H9 (cell line): ENCODE results near the gene REEP1. TPM values are rescaled to one million over a fixed set of nuclear protein-coding genes. Genes with fewer than 3 reads are reported as not detected.

ENCODE experiments used
- DNase-seq: peaks from one replicate; pipeline ENCODE4 v3.0.0-alpha.2; 2017
- H2AFZ ChIP-seq: one replicate; pipeline ENCODE4 v1.6.1; 2013; ENCODE audit warnings: mild to moderate bottlenecking, low read length, control low read depth, moderate library complexity
- H2AK5ac ChIP-seq: 2 replicates; pipeline ENCODE4 v1.6.1; 2013; ENCODE audit warnings: low read length, control low read depth, mixed read lengths; ENCODE audit not compliant: insufficient read length
- H2BK120ac ChIP-seq: one replicate; pipeline ENCODE4 v1.6.1; 2013; ENCODE audit warnings: low read depth, mild to moderate bottlenecking, low read length, control low read depth, inconsistent platforms; ENCODE audit not compliant: poor library complexity, severe bottlenecking
- H2BK12ac ChIP-seq: 2 replicates; pipeline ENCODE4 v1.6.1; 2013; ENCODE audit warnings: low read length, control low read depth, mixed read lengths, low read depth; ENCODE audit not compliant: insufficient read length
- H2BK15ac ChIP-seq: 2 replicates; pipeline ENCODE4 v1.6.1; 2013; ENCODE audit warnings: low read depth, low read length, control low read depth
- H2BK20ac ChIP-seq: one replicate; pipeline ENCODE4 v1.6.1; 2013; ENCODE audit warnings: low read depth, mild to moderate bottlenecking, low read length, control low read depth, inconsistent platforms; ENCODE audit not compliant: poor library complexity, severe bottlenecking
- H2BK5ac ChIP-seq: 2 replicates; pipeline ENCODE4 v1.6.1; 2013; ENCODE audit warnings: low read length, control low read depth, mixed read lengths; ENCODE audit not compliant: insufficient read length
- H3K14ac ChIP-seq: 2 replicates; pipeline ENCODE4 v1.6.1; 2013; ENCODE audit warnings: low read length, control low read depth; ENCODE audit not compliant: insufficient read depth
- H3K18ac ChIP-seq: 2 replicates; pipeline ENCODE4 v1.6.1; 2013; ENCODE audit warnings: low read depth, mild to moderate bottlenecking, mixed read lengths, low read length, control low read depth; ENCODE audit not compliant: insufficient read length
- H3K23ac ChIP-seq: 2 replicates; pipeline ENCODE4 v1.6.1; 2013; ENCODE audit warnings: low read length, control low read depth, mixed read lengths, low read depth; ENCODE audit not compliant: insufficient read length
- H3K23me2 ChIP-seq: 2 replicates; pipeline ENCODE4 v1.6.1; 2013; ENCODE audit warnings: low read depth, mild to moderate bottlenecking, mixed read lengths, low read length, control low read depth; ENCODE audit not compliant: insufficient read length, poor library complexity, severe bottlenecking
- H3K27ac ChIP-seq: 2 replicates; pipeline ENCODE4 v1.5.1; 2013; ENCODE audit warnings: low read length, control low read depth, mixed read lengths, low read depth; ENCODE audit not compliant: insufficient read length
- H3K27me3 ChIP-seq: 2 replicates; pipeline ENCODE4 v1.6.1; 2013; ENCODE audit warnings: low read length, control low read depth, inconsistent platforms; ENCODE audit not compliant: insufficient read depth
- H3K4ac ChIP-seq: 2 replicates; pipeline ENCODE4 v1.6.1; 2013; ENCODE audit warnings: low read depth, mild to moderate bottlenecking, control low read depth, inconsistent platforms, low read length, moderate library complexity
- H3K4me1 ChIP-seq: 2 replicates; pipeline ENCODE4 v1.6.1; 2013; ENCODE audit warnings: low read length, control low read depth, inconsistent platforms; ENCODE audit not compliant: insufficient read depth
- H3K4me2 ChIP-seq: 2 replicates; pipeline ENCODE4 v1.6.1; 2013; ENCODE audit warnings: low read length, control low read depth, mixed read lengths; ENCODE audit not compliant: insufficient read length, insufficient read depth
- H3K56ac ChIP-seq: 2 replicates; pipeline ENCODE4 v1.6.1; 2013; ENCODE audit warnings: low read depth, mild to moderate bottlenecking, mixed read lengths, low read length, control low read depth; ENCODE audit not compliant: insufficient read length
- H3K79me1 ChIP-seq: 2 replicates; pipeline ENCODE4 v1.6.1; 2013; ENCODE audit warnings: low read depth, mild to moderate bottlenecking, moderate library complexity, low read length, control low read depth, inconsistent platforms; ENCODE audit not compliant: insufficient read depth, poor library complexity, severe bottlenecking
- H3K79me2 ChIP-seq: 2 replicates; pipeline ENCODE4 v1.6.1; 2013; ENCODE audit warnings: low read length, control low read depth, inconsistent platforms; ENCODE audit not compliant: insufficient read depth
- H3K9ac ChIP-seq: 2 replicates; pipeline ENCODE4 v1.6.1; 2013; ENCODE audit warnings: low read length, control low read depth, mixed read lengths; ENCODE audit not compliant: insufficient read length; ENCODE audit errors: extremely low read depth
- H3K9me3 ChIP-seq: one replicate; pipeline ENCODE4 v1.6.1; 2013; ENCODE audit warnings: low read depth, low read length, inconsistent platforms; ENCODE audit not compliant: control insufficient read depth
- H3T11ph ChIP-seq: one replicate; pipeline ENCODE4 v1.6.1; 2013; ENCODE audit warnings: mild to moderate bottlenecking, low read length, control low read depth, inconsistent platforms
- H4K20me1 ChIP-seq: one replicate; pipeline ENCODE4 v1.6.1; 2013; ENCODE audit not compliant: control insufficient read depth, insufficient read length, insufficient read depth
- H4K5ac ChIP-seq: 2 replicates; pipeline ENCODE4 v1.6.1; 2013; ENCODE audit warnings: low read depth, mild to moderate bottlenecking, mixed read lengths, low read length, control low read depth; ENCODE audit not compliant: insufficient read length
- H4K8ac ChIP-seq: replicated peaks from 2 replicates; pipeline ENCODE4 v1.6.1; 2013; ENCODE audit warnings: low read length, control low read depth, mixed read lengths, low read depth; ENCODE audit not compliant: insufficient read length
- H4K91ac ChIP-seq: 2 replicates; pipeline ENCODE4 v1.6.1; 2013; ENCODE audit warnings: low read depth, mild to moderate bottlenecking, moderate library complexity, mixed read lengths, low read length, control low read depth; ENCODE audit not compliant: insufficient read length
- H3K27ac Mint-ChIP-seq, 3 experiments: 2 replicates in 2 of 3; 3 replicates in 1 of 3; pipeline ENCODE4 v1.8.0; 2020 to 2021; ENCODE audit warnings: mixed read lengths in 3 of 3, mild to moderate bottlenecking in 1 of 3, moderate library complexity in 1 of 3
- H3K27me3 Mint-ChIP-seq: 2 replicates; pipeline ENCODE4 v1.8.0; 2021; ENCODE audit warnings: low read depth, mild to moderate bottlenecking, moderate library complexity, mixed read lengths
- H3K36me3 Mint-ChIP-seq, 3 experiments: 2 replicates in 2 of 3; 3 replicates in 1 of 3; pipeline ENCODE4 v1.8.0; 2020 to 2021; ENCODE audit warnings: low read depth in 3 of 3, mixed read lengths in 3 of 3; ENCODE audit not compliant: insufficient read depth in 1 of 3
- H3K4me1 Mint-ChIP-seq, 2 experiments: 2 replicates each; pipeline ENCODE4 v1.8.0; 2020; ENCODE audit warnings: mixed read lengths in 2 of 2
- H3K4me3 Mint-ChIP-seq, 2 experiments: 2 replicates in 1 of 2; 3 replicates in 1 of 2; pipeline ENCODE4 v1.8.0; 2020 to 2021; ENCODE audit warnings: mild to moderate bottlenecking in 2 of 2, mixed read lengths in 2 of 2, moderate library complexity in 1 of 2
- H3K9me3 Mint-ChIP-seq, 2 experiments: 2 replicates in 1 of 2; 3 replicates in 1 of 2; pipeline ENCODE4 v1.8.0; 2020; ENCODE audit warnings: mild to moderate bottlenecking in 2 of 2, mixed read lengths in 2 of 2, moderate library complexity in 1 of 2
- CTCF ChIP-seq: fragments of 200-600 bp; sonication (generic); conservative IDR thresholded peaks from 3 replicates; pipeline ENCODE4 v1.8.0; 2021; ENCODE audit warnings: antibody characterized with exemption, mild to moderate bottlenecking
- whole genome bisulfite sequencing: extraction: QIAGEN DNeasy Blood & Tissue Kit; methylation state at CpG from one replicate; pipeline ENCODE4 v1.1.7; 2013; ENCODE audit warnings: missing lambda C conversion rate, low lambda C conversion rate, mixed read lengths; ENCODE audit not compliant: insufficient read length; ENCODE audit errors: extremely low coverage; 5-methylcytosine and 5-hydroxymethylcytosine counted together
- total RNA-seq: library from RNA; stranded (reverse); gene quantifications from 2 replicates; pipeline ENCODE4 v1.2.1, GENCODE V29; 2021

Gene REEP1
- total RNA-seq, 1 experiment from 2014 or later = 1.3 TPM

- Histone ChIP-seq H2BK12ac (no peak overlapping the region), H3K4ac (no peak overlapping the region), H2AFZ (no peak overlapping the region), H2AK5ac (no peak overlapping the region), H2BK15ac (no peak overlapping the region), H2BK20ac (no peak overlapping the region), H4K5ac (no peak overlapping the region), H2BK120ac (no peak overlapping the region), H2BK5ac (no peak overlapping the region), H3K23ac (no peak overlapping the region), H3K14ac (no peak overlapping the region), H3K27me3 (no peaks in the 10 kb centered on the region), H3T11ph (no peak overlapping the region), H3K27ac (no peak overlapping the region), H3K56ac (no peak overlapping the region), H3K4me2 (no peak overlapping the region), H3K4me1 (peaks cover 3% of the 10 kb centered on the region; the same call in 1 of the 2 replicates), H4K20me1 (no peaks in the 10 kb centered on the region), H3K9me3 (peaks cover 7% of the 10 kb centered on the region), H3K9ac (no peak overlapping the region), H3K79me2 (no peaks in the 10 kb centered on the region), H3K79me1 (no peaks in the 10 kb centered on the region), H4K91ac (no peak overlapping the region), H3K18ac (no peak overlapping the region), H4K8ac (no peak overlapping the region), H3K23me2 (no peaks in the 10 kb centered on the region)
- peaks cover 2% of the 10 kb centered on the region for H3K27me3 Mint-ChIP-seq
- peak; percentile 28; the same call in 1 of the 3 replicates for TF ChIP-seq CTCF
- no peak for DNase-seq
- H3K36me3 Mint-ChIP-seq = peaks cover 0 to 7% (median 4%) of the 10 kb centered on the region in 3 experiments; a peak in 4 of 7 replicates
- peaks cover 13% of the 10 kb centered on the region in 2 experiments for H3K9me3 Mint-ChIP-seq
- peaks cover 9% of the 10 kb centered on the region in 2 experiments for H3K4me1 Mint-ChIP-seq
- H3K4me3 Mint-ChIP-seq = no peak overlapping the region
- no peak overlapping the region for H3K27ac Mint-ChIP-seq
- no CpG with 5 or more reads among the region's 3 CpGs for WGBS
Measured at GRCh38 chr2:86370579-86370978, 33.2 kb upstream of the REEP1 start.
